Hematopoietic multipotent progenitor cell treated with erythropoietin and hydrocortisone succinate and interleukin-3 and kit ligand, for 8 days (in vitro differentiated cells): Measurements from ENCODE around the gene PAPLN.
"Not testable (repeated sequence)": the region's sequence is repeated elsewhere in the genome, so short reads cannot be mapped to it uniquely, and the experiment has no call there.

Source experiments
- DNase-seq: peaks from one replicate; pipeline ENCODE4 v3.0.0-alpha.2; 2015

PAPLN gene

DNA sequence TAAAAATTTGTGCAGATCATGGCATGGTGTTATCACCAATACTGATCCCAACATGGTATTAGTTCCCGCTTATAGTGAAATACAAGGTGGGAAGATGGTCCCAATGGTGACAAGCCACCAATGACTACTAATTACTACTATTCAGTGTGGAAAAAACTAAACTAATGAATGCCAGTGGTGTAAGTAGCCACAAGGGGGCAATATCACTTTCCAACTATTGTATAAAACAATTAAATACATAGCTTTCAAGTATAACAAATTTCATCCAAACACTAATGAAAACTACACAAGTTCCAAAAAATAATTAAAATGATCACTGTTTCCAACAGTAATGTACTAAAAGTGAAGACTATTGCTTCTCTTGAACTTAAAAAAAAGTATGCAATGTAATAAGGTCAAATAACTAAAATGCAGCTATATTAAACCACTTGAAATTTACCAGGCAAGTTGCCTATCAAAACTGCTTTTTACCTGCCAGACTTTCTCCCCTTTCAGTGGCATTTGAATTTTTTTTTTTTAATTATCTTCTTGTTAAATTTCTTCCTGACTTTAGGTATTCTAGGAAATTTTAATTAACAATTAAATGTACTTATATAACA lies 58.0 kb downstream of the PAPLN start:
- DNase-seq: peak; percentile 73

DNA sequence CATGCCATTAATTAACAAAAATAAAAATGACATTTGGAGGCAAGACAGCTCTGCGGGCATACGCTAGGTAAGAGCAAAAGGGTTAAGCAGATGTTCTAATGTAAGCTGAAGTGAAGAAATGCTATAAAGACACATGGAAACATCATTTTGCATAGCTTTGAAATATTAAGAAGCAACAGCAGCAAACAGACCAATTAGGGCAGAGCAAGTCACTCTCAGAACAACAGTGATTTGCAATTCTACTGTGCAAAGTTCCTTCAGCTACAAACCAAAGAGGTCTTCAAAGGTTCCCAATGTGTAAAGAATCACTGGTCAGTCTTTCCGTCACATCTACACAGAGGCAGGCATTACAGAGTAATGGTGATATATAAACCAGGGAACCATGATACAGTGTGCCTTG lies 68.2 kb downstream of the PAPLN start:
- no peak for DNase-seq

DNA sequence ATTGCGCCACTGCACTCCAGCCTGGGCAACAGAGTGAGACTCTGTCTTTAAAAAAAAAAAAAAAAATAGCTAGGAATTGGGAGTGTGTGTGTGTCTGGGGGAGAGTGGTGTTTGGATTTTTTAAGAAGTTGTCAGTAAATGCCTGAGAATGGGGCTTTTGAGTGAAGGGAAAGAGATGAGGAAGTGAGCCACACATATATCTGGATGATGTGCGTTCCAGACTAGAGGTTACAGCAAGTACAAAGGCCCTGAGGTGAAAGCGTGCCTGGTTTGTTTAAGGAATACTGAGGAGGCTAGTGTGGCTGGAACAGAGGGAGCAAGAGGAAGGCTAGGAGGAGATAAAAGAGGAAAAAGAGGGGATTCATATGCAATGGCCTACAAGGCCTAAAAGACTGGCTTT lies 70.0 kb downstream of the PAPLN start:
- no peak for DNase-seq

- not testable (repeated sequence) for DNase-seq
These were observed 71.9 kb downstream of the PAPLN start for GRCh38 chr14:73309207-73309606.

- no peak for DNase-seq
These were observed 74.4 kb downstream of the PAPLN start for GRCh38 chr14:73311708-73312030.

GRCh38 chr14:73312687-73313086 lies 75.4 kb downstream of the PAPLN start:
- no peak for DNase-seq

DNA sequence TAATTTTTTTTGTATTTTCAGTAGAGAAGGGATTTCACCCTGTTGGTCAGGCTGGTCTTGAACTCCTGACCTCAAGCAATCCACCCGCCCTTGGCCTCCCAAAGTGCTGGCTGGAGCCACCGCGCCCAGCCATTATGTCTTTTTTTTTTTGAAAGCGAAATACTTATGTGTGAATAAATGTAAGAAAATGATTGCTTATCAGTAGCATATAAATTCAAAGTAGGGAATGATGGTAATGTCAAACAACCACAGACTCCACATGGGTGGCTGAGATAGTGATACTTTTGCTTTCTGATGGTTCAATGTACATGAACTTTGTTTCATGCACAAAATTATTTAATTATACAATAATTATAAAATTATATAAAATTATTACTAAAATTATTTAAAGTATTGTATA lies 75.8 kb downstream of the PAPLN start:
- DNase-seq: peak; percentile 79

DNA sequence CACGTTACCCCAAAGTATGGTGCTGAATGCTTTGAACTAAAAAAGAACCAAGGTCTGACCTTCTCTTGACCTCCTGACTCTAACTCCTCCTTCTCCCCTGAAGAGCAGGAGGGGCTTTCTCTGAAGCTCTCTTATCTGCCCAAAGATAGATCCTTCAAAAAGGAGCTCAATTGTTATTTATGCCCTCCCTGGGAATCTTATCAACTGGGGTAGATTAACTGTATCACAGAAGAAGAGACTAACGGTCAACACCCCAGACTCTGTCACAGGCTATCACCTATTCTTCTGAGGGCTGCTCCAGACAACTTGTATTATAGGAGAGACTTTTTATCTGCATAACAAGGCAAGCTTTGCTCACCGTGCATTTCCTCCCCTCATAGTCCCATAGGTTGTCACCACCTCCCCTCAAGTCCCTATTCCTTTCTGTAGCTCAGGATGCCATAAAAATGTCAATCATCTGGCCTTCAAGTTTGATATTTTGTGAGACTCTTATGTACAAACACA lies 86.6 kb downstream of the PAPLN start:
- peak; percentile 41 for DNase-seq
